CD4-positive, alpha-beta T cell treated with Interleukin-4 for 4 hours (primary cell): ENCODE results near the gene LAMA5.

ENCODE experiments used
- DNase-seq: peaks from one replicate; pipeline ENCODE4 v3.0.0-alpha.2; 2020

Gene LAMA5

GRCh38 chr20:62356589-62357186, 10.4 kb downstream of the LAMA5 start:
- DNase-seq: no peak

- DNase-seq: no peak
Observed at GRCh38 chr20:62355878-62356588, 11.1 kb downstream of the LAMA5 start.

GRCh38 chr20:62355516-62355877, 11.6 kb downstream of the LAMA5 start:
- no peak for DNase-seq

- no peak for DNase-seq
Observed at GRCh38 chr20:62354811-62355341, 12.2 kb downstream of the LAMA5 start.

GRCh38 chr20:62354031-62354808, 12.9 kb downstream of the LAMA5 start:
- DNase-seq: no peak

GRCh38 chr20:62353289-62354030, 13.7 kb downstream of the LAMA5 start:
- no peak for DNase-seq

GRCh38 chr20:62352402-62353288, 14.5 kb downstream of the LAMA5 start:
- DNase-seq: no peak

GRCh38 chr20:62351469-62352401, 15.4 kb downstream of the LAMA5 start:
- no peak for DNase-seq

- no peak for DNase-seq
Observed at GRCh38 chr20:62350629-62351422, 16.3 kb downstream of the LAMA5 start.

GRCh38 chr20:62350098-62350628, 16.9 kb downstream of the LAMA5 start:
- no peak for DNase-seq

GRCh38 chr20:62349556-62350097, 17.5 kb downstream of the LAMA5 start:
- no peak for DNase-seq

GRCh38 chr20:62348604-62349003, 18.5 kb downstream of the LAMA5 start:
- no peak for DNase-seq

GRCh38 chr20:62347445-62347844, 19.7 kb downstream of the LAMA5 start:
- DNase-seq: no peak

GRCh38 chr20:62347151-62347404, 20.0 kb downstream of the LAMA5 start:
- no peak for DNase-seq

GRCh38 chr20:62346398-62347150, 20.5 kb downstream of the LAMA5 start:
- no peak for DNase-seq

- no peak for DNase-seq
Observed at GRCh38 chr20:62345681-62346370, 21.3 kb downstream of the LAMA5 start.

GRCh38 chr20:62344782-62345181, 22.3 kb downstream of the LAMA5 start:
- DNase-seq: no peak

GRCh38 chr20:62344092-62344491, 23.0 kb downstream of the LAMA5 start:
- DNase-seq: no peak
